Measurements from ENCODE around the gene PPP2R2B. TPM values are rescaled to one million over a fixed set of nuclear protein-coding genes. Genes with fewer than 3 reads are reported as not detected.

The PPP2R2B gene
- total and polyA plus RNA-seq, 4 donors = 0.15 to 1.2 (median 0.55) TPM

DNA sequence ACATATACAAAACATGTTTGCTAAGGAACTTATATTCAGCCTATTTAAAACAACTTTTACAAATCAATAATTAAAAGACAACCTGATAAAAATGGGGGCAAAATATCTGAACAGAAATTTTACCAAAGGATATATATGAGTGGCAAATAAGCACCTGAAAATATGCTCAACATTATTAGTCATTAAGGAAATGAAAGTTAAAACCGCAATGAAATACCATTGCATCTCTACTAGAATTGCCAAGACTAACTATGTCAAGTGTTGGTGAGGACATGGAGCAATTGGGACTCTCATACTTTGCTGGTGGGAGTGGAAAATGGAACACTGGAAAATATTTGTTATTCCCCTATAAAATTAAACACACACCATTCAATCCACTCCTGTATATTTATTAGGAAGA lies 26.3 kb upstream of the PPP2R2B start:
- ATAC-seq (ENCODE audit: insufficient read depth, low FRiP score) = no peak
- no peaks in the 10 kb centered on the region for H3K4me1 ChIP-seq (ENCODE audit: control insufficient read depth in 5 of 5, insufficient read depth in 5 of 5, low read length in 5 of 5)
- no peaks in the 10 kb centered on the region for H3K27me3 ChIP-seq (ENCODE audit: control insufficient read depth in 3 of 3, insufficient read depth in 3 of 3, low read length in 2 of 3)
- no peak overlapping the region for H3K9ac ChIP-seq (ENCODE audit: insufficient read depth in 1 of 2, low read length in 2 of 2)
- H3K27ac ChIP-seq (ENCODE audit: low read depth in 1 of 2, low read length in 1 of 2) = no peak overlapping the region
- 87 to 100% methylated on average over 1 of the region's 1 CpG for WGBS, 2 donors
- TF ChIP-seq, protein P1, sequence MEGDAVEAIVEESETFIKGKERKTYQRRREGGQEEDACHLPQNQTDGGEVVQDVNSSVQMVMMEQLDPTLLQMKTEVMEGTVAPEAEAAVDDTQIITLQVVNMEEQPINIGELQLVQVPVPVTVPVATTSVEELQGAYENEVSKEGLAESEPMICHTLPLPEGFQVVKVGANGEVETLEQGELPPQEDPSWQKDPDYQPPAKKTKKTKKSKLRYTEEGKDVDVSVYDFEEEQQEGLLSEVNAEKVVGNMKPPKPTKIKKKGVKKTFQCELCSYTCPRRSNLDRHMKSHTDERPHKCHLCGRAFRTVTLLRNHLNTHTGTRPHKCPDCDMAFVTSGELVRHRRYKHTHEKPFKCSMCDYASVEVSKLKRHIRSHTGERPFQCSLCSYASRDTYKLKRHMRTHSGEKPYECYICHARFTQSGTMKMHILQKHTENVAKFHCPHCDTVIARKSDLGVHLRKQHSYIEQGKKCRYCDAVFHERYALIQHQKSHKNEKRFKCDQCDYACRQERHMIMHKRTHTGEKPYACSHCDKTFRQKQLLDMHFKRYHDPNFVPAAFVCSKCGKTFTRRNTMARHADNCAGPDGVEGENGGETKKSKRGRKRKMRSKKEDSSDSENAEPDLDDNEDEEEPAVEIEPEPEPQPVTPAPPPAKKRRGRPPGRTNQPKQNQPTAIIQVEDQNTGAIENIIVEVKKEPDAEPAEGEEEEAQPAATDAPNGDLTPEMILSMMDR (IDR thresholded peaks at IDR 0.05; ENCODE audit: control extremely low read depth, extremely low read depth) = no peak
- no peak overlapping the region for H3K4me3 ChIP-seq
- no peaks in the 10 kb centered on the region for H3K36me3 ChIP-seq (ENCODE audit: control insufficient read depth in 4 of 4, insufficient read depth in 4 of 4, low read length in 4 of 4)
- H3K9me3 ChIP-seq (ENCODE audit: control insufficient read depth in 4 of 4, insufficient read depth in 3 of 4, low read length in 3 of 4) = no peaks in the 10 kb centered on the region
- DNase-seq = no peak

DNA sequence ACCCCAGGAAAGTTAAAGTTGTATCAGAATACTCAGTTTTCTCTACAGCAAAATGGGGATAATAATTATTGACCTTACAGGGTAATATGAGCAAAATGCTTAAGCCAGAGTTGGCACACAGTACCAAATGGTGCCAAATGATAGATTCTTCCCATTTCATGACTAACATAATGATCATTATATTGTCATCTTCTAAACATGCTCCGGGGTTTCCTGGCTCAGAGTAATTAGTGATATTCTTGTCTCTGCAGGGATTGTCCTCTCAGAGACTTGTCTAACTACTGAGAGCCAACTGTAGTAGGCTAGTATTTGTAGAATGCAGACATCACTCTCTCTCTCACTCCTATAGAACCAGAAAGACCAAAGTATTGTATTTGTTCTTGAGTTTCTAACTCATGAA lies 25.2 kb upstream of the PPP2R2B start:
- H3K9me3 ChIP-seq (ENCODE audit: control insufficient read depth in 4 of 4, insufficient read depth in 3 of 4, low read length in 3 of 4) = no peaks in the 10 kb centered on the region
- TF ChIP-seq, protein P1 (IDR thresholded peaks at IDR 0.05; ENCODE audit: control extremely low read depth, extremely low read depth) = no peak
- no peak for ATAC-seq (ENCODE audit: insufficient read depth, low FRiP score)

DNA sequence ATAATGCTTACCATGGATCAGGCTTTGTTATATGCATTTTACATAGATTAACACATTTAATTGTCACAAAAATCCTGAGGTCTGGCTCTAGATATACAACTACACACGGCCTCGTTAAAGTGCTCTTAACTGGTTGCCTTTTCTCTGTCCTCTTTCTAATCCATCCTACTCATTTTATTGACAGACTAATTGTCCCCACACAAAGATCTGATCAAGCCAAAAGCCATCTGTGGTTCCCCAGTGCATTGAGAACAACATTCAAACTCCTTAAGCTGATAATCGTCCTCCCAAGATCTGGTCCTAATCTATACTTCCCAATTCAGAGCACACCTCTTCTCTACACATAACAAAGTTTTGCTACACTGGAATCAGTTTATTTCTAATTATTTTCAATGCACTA lies 23.9 kb upstream of the PPP2R2B start:
- ATAC-seq (ENCODE audit: insufficient read depth, low FRiP score) (no peak), DNase-seq (no peak)
- Histone ChIP-seq H3K27me3 (ENCODE audit: control insufficient read depth in 3 of 3, insufficient read depth in 3 of 3, low read length in 2 of 3) (no peaks in the 10 kb centered on the region), H3K4me1 (ENCODE audit: control insufficient read depth in 5 of 5, insufficient read depth in 5 of 5, low read length in 5 of 5) (no peaks in the 10 kb centered on the region), H3K9ac (ENCODE audit: insufficient read depth in 1 of 2, low read length in 2 of 2) (no peak overlapping the region), H3K27ac (ENCODE audit: low read depth in 1 of 2, low read length in 1 of 2) (no peak overlapping the region), H3K4me3 (no peak overlapping the region), H3K9me3 (ENCODE audit: control insufficient read depth in 4 of 4, insufficient read depth in 3 of 4, low read length in 3 of 4) (no peaks in the 10 kb centered on the region), H3K36me3 (ENCODE audit: control insufficient read depth in 4 of 4, insufficient read depth in 4 of 4, low read length in 4 of 4) (no peaks in the 10 kb centered on the region)
- TF ChIP-seq, protein P1 (IDR thresholded peaks at IDR 0.05; ENCODE audit: control extremely low read depth, extremely low read depth) = no peak
- 88 to 94% methylated on average over 3 of the region's 3 CpGs for WGBS, 2 donors

More for the DNA sequence above, 25.2 kb upstream of the PPP2R2B start:
- 88 to 92% methylated on average over 1 of the region's 1 CpG for WGBS, 2 donors
- Histone ChIP-seq H3K9ac (ENCODE audit: insufficient read depth in 1 of 2, low read length in 2 of 2) (no peak overlapping the region), H3K27ac (ENCODE audit: low read depth in 1 of 2, low read length in 1 of 2) (no peak overlapping the region), H3K36me3 (ENCODE audit: control insufficient read depth in 4 of 4, insufficient read depth in 4 of 4, low read length in 4 of 4) (no peaks in the 10 kb centered on the region), H3K27me3 (ENCODE audit: control insufficient read depth in 3 of 3, insufficient read depth in 3 of 3, low read length in 2 of 3) (no peaks in the 10 kb centered on the region), H3K4me1 (ENCODE audit: control insufficient read depth in 5 of 5, insufficient read depth in 5 of 5, low read length in 5 of 5) (no peaks in the 10 kb centered on the region), H3K4me3 (no peak overlapping the region)
- no peak for DNase-seq

DNA sequence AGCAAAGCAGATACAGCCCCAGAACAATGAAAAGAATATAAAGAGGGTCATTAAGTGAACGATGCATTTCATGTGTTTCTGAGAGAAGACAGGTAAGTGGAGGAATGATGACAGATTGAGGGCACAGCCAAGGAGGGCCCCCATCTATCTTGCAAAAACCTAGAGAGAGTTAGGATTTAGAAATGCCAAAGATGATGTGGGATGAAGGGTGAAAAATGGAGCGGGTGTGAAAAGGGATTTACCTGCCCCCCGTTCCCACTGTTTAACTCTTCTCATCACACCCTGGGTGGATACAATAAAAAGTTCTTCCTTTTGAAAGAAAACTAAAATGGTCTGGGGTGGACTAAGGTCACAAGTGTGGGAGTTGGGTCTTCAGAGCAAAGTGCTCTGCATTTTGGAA lies 18.5 kb upstream of the PPP2R2B start:
- Histone ChIP-seq H3K4me3 (no peak overlapping the region), H3K4me1 (ENCODE audit: control insufficient read depth in 5 of 5, insufficient read depth in 5 of 5, low read length in 5 of 5) (no peaks in the 10 kb centered on the region), H3K36me3 (ENCODE audit: control insufficient read depth in 4 of 4, insufficient read depth in 4 of 4, low read length in 4 of 4) (no peaks in the 10 kb centered on the region), H3K9me3 (ENCODE audit: control insufficient read depth in 4 of 4, insufficient read depth in 3 of 4, low read length in 3 of 4) (no peaks in the 10 kb centered on the region), H3K27ac (ENCODE audit: low read depth in 1 of 2, low read length in 1 of 2) (no peak overlapping the region), H3K27me3 (ENCODE audit: control insufficient read depth in 3 of 3, insufficient read depth in 3 of 3, low read length in 2 of 3) (no peaks in the 10 kb centered on the region), H3K9ac (ENCODE audit: insufficient read depth in 1 of 2, low read length in 2 of 2) (no peak overlapping the region)
- DNase-seq (no peak), ATAC-seq (ENCODE audit: insufficient read depth, low FRiP score) (no peak)
- TF ChIP-seq, protein P1 (IDR thresholded peaks at IDR 0.05; ENCODE audit: control extremely low read depth, extremely low read depth) = no peak
- WGBS, 2 donors = 90 to 93% methylated on average over 3 of the region's 3 CpGs

Data from lung (tissue), 12 donors.